Endothelial cell of umbilical vein (primary cell): ENCODE results near the gene HOXD4. TPM values are rescaled to one million over a fixed set of nuclear protein-coding genes. Genes with fewer than 3 reads are reported as not detected.

Experiments
- BruUV-seq: library from RNA; stranded (reverse); fragments of 400-500 nt; replicated peaks from 2 replicates; lab custom pipeline; 2021; lab: Mats Ljungman, UMichigan
- CTCF ChIA-PET: fragments of 300-600, 350-600 bp; sonication (Branson Sonifier 250); formaldehyde crosslinking; loops from one replicate; lab custom pipeline; 2021; ENCODE audit warnings: antibody characterized with exemption, inconsistent platforms; lab: Charles Lee
- POLR2A ChIA-PET: fragments of 300-600, 350-600 bp; sonication (Branson Sonifier 250); formaldehyde crosslinking; loops from one replicate; lab custom pipeline; 2021; ENCODE audit warnings: antibody characterized with exemption, inconsistent platforms; lab: Charles Lee
- DNase-seq: peaks from one replicate; pipeline ENCODE4 v3.0.0-alpha.2; 2011; ENCODE audit warnings: low read depth, low spot score
- FAIRE-seq: peaks from 2 replicates; lab custom pipeline; 2011; peaks lifted over from hg19 to GRCh38; lab: Jason Lieb, UNC
- H2AFZ ChIP-seq: 2 replicates; pipeline ENCODE4 v1.6.0; 2012; ENCODE audit warnings: low read depth, low read length, control low read depth, inconsistent platforms
- H3K27ac ChIP-seq: 2 replicates; pipeline ENCODE4 v1.5.1; 2011; ENCODE audit warnings: low read depth, mild to moderate bottlenecking, control low read depth, low read length, moderate library complexity; ENCODE audit not compliant: insufficient read depth
- H3K27me3 ChIP-seq, 2 experiments: 2 replicates each; pipeline versions ENCODE4 v1.6.0 to v1.6.1; 2011; ENCODE audit warnings: low read length in 2 of 2, mixed read lengths in 1 of 2; ENCODE audit not compliant: control insufficient read depth in 2 of 2, insufficient read depth in 2 of 2
- H3K36me3 ChIP-seq, 2 experiments: 2 replicates in 1 of 2; 3 replicates in 1 of 2; pipeline ENCODE4 v1.5.1; 2011; ENCODE audit warnings: low read length in 2 of 2, mild to moderate bottlenecking in 1 of 2, moderate library complexity in 1 of 2; ENCODE audit not compliant: control insufficient read depth in 2 of 2, insufficient read depth in 2 of 2; ENCODE audit errors: extremely low read depth in 1 of 2
- H3K4me1 ChIP-seq: 3 replicates; pipeline ENCODE4 v1.5.1; 2011; ENCODE audit warnings: mild to moderate bottlenecking, low read length; ENCODE audit not compliant: control insufficient read depth, insufficient read depth; ENCODE audit errors: extremely low read depth
- H3K4me2 ChIP-seq: 2 replicates; pipeline ENCODE4 v1.6.1; 2011; ENCODE audit warnings: low read length, control low read depth, mixed read lengths; ENCODE audit not compliant: insufficient read depth
- H3K4me3 ChIP-seq, 3 experiments: fragments of 200-600 bp in 1 of 3; sonication (generic), shearing (Covaris generic) in 1 of 3; replicated peaks in 1 of 3; 2 replicates each; pipeline ENCODE4 v1.5.1; 2011 to 2016; ENCODE audit warnings: control low read depth in 3 of 3, low read length in 3 of 3, mild to moderate bottlenecking in 2 of 3, inconsistent platforms in 1 of 3, low read depth in 1 of 3, moderate library complexity in 1 of 3; ENCODE audit not compliant: insufficient read depth in 1 of 3
- H3K79me2 ChIP-seq: 2 replicates; pipeline ENCODE4 v1.6.0; 2012; ENCODE audit warnings: low read length, inconsistent platforms; ENCODE audit not compliant: control insufficient read depth, insufficient read depth
- H3K9ac ChIP-seq: replicated peaks from 2 replicates; pipeline ENCODE3; 2011; ENCODE audit warnings: low read length, control low read depth; ENCODE audit not compliant: insufficient read depth; ENCODE audit errors: extremely low read depth
- H3K9me1 ChIP-seq: replicated peaks from 3 replicates; pipeline ENCODE4 v1.6.0; 2011; ENCODE audit warnings: mild to moderate bottlenecking, low read length; ENCODE audit not compliant: control insufficient read depth, insufficient read depth; ENCODE audit errors: extremely low read depth
- H3K9me3 ChIP-seq: replicated peaks from 2 replicates; pipeline ENCODE4 v1.5.1; 2012; ENCODE audit warnings: low read length, inconsistent platforms; ENCODE audit not compliant: control insufficient read depth, insufficient read depth
- H4K20me1 ChIP-seq: replicated peaks from 2 replicates; pipeline ENCODE3; 2011; ENCODE audit warnings: mild to moderate bottlenecking, low read length; ENCODE audit not compliant: control insufficient read depth, insufficient read depth; ENCODE audit errors: extremely low read depth
- CTCF ChIP-seq, 2 donors: IDR thresholded peaks; 1 replicate in 1 of 2; 2 replicates in 1 of 2; pipeline ENCODE4 v1.5.1; 2011; ENCODE audit warnings: low read length in 2 of 2, mild to moderate bottlenecking in 2 of 2, moderate library complexity in 2 of 2, control low read depth in 1 of 2, inconsistent platforms in 1 of 2, low read depth in 1 of 2; ENCODE audit not compliant: insufficient read depth in 1 of 2; ENCODE audit errors: extremely low read depth in 1 of 2
- EZH2 ChIP-seq: IDR thresholded peaks from 2 replicates; pipeline ENCODE4 v1.6.1; 2012; ENCODE audit warnings: borderline replicate concordance, low read depth, mild to moderate bottlenecking, moderate library complexity, low read length, inconsistent platforms; ENCODE audit not compliant: severe bottlenecking
- FOS ChIP-seq: IDR thresholded peaks from 2 replicates; pipeline ENCODE4 v1.6.1; 2011; ENCODE audit warnings: mild to moderate bottlenecking, low read length, moderate library complexity, borderline replicate concordance; ENCODE audit not compliant: insufficient read depth
- GATA2 ChIP-seq: IDR thresholded peaks from 2 replicates; pipeline ENCODE4 v1.7.0; 2011; ENCODE audit warnings: low read depth, mild to moderate bottlenecking, moderate library complexity, mixed read lengths, low read length; ENCODE audit not compliant: insufficient read length, insufficient read depth
- JUN ChIP-seq: IDR thresholded peaks from 2 replicates; pipeline ENCODE4 v1.6.1; 2011; ENCODE audit warnings: borderline replicate concordance, low read depth; ENCODE audit not compliant: insufficient read length, insufficient read depth
- MAX ChIP-seq: IDR thresholded peaks from 2 replicates; pipeline ENCODE4 v1.6.1; 2011; ENCODE audit not compliant: insufficient read depth, insufficient read length
- MYC ChIP-seq: IDR thresholded peaks from one replicate; pipeline ENCODE4 v1.6.1; 2011; ENCODE audit warnings: mild to moderate bottlenecking, low read depth, low read length
- POLR2A ChIP-seq: IDR thresholded peaks from 2 replicates; pipeline ENCODE4 v1.6.1; 2012; ENCODE audit warnings: low read depth, mild to moderate bottlenecking, control low read depth, low read length
- POLR2AphosphoS5 ChIP-seq: IDR thresholded peaks from 2 replicates; pipeline ENCODE4 v1.6.1; 2012; ENCODE audit warnings: low read depth, mild to moderate bottlenecking, control low read depth, low read length, moderate library complexity; ENCODE audit not compliant: insufficient read depth
- dilution Hi-C: fragments of 300-500 bp; cut with MboI; formaldehyde crosslinking; loops from one replicate; pipeline ENCODE4 v1.15.0; 2019; ENCODE audit warnings: low sequenced_read_pairs; ENCODE audit not compliant: extremely low pct_ligation_motif_present
- intact Hi-C: fragments of 100-400 bp; cut with micrococcal nuclease; formaldehyde crosslinking; loops from one replicate; pipeline ENCODE4 v1.10.0; 2022
- polyA plus RNA-seq, 4 experiments: library from polyadenylated mRNA; depleted of rRNA in 3 of 4; stranded (reverse) in 3 of 4; unstranded in 1 of 4; fragments of >200 nt; gene quantifications; 2 replicates each; pipeline versions ENCODE4 v1.2.1 to v1.2.3, GENCODE V29; 2011 to 2012; ENCODE audit warnings: missing spikeins in 1 of 4
- total RNA-seq: library from RNA; stranded (reverse); gene quantifications from 2 replicates; pipeline ENCODE4 v1.2.3, GENCODE V29; 2021

HOXD4 gene
- total and polyA plus RNA-seq, 2 donors (not counting 3 experiments of a cell fraction or from before 2014, with no cell fraction given) = 7.6 to 13.7 TPM

GRCh38 chr2:176135035-176135440, 16.3 kb upstream of the HOXD4 start:
- no peaks in the 10 kb centered on the region for H3K27me3 ChIP-seq
- ChIA-PET POLR2A (no interaction called here), CTCF (interaction anchor here (1.6 to 10.1 kb wide), 4 partner anchors 320 to 519 kb away, joined by 5 to 227 read pairs (median 78); no protein-coding TSS in a partner anchor)
- no peaks in the 10 kb centered on the region for H3K9me1 ChIP-seq
- TF ChIP-seq MYC (no peak), MAX (no peak), GATA2 (no peak), POLR2A (no peak), POLR2AphosphoS5 (no peak), JUN (no peak), FOS (no peak), EZH2 (no peak), CTCF (IDR thresholded peaks at IDR 0.05; ENCODE audit: extremely low read depth in 1 of 2, insufficient read depth in 1 of 2, low read depth in 1 of 2, low read length in 2 of 2) (no peak)
- no peak overlapping the region for H3K9ac ChIP-seq
- peaks cover 52% of the 10 kb centered on the region for H3K4me1 ChIP-seq
- no TSS peak for BruUV-seq
- H3K4me2 ChIP-seq = peak overlapping the region; percentile 99
- intact Hi-C loops (no loop called here), dilution Hi-C loops (loop anchor here (25.0 kb wide), 1 partner anchor 502 kb away; no protein-coding TSS in a partner anchor)
- H3K27ac ChIP-seq = peak overlapping the region; percentile 86
- FAIRE-seq (peak; percentile 67), DNase-seq (peak; percentile 68)
- no peaks in the 10 kb centered on the region for H3K36me3 ChIP-seq
- H3K9me3 ChIP-seq = no peaks in the 10 kb centered on the region
- no peak overlapping the region for H3K4me3 ChIP-seq
- no peaks in the 10 kb centered on the region for H4K20me1 ChIP-seq
- H2AFZ ChIP-seq = no peak overlapping the region
- H3K79me2 ChIP-seq = peaks cover 54% of the 10 kb centered on the region
